Common myeloid progenitor, CD34-positive (primary cell): ENCODE measurements around the gene PELI2.
A peak's percentile ranks its signal among the peaks of the same experiment; 100 is the strongest.

Experiments
- CTCF ChIA-PET: fragments of 350-600 bp; sonication (Branson Sonifier 250); formaldehyde crosslinking; loops from one replicate; lab custom pipeline; 2021; ENCODE audit warnings: antibody characterized with exemption; lab: Charles Lee
- POLR2A ChIA-PET: fragments of 350-600 bp; sonication (Branson Sonifier 250); formaldehyde crosslinking; loops from one replicate; lab custom pipeline; 2021; ENCODE audit warnings: antibody characterized with exemption; lab: Charles Lee
- DNase-seq, 3 donors: peaks; one replicate each; pipeline versions ENCODE4 v3.0.0 to v3.0.0-alpha.2; 2013
- H3K27ac ChIP-seq, 2 experiments: 1 replicate in 1 of 2; 2 replicates in 1 of 2; pipeline ENCODE4 v1.7.0; 2013; ENCODE audit warnings: inconsistent platforms in 2 of 2, low read length in 2 of 2, mild to moderate bottlenecking in 2 of 2, low read depth in 1 of 2, moderate library complexity in 1 of 2; ENCODE audit not compliant: severe bottlenecking in 2 of 2, insufficient read depth in 1 of 2, poor library complexity in 1 of 2
- H3K27me3 ChIP-seq, 5 experiments: replicated peaks in 2 of 5; 1 replicate in 3 of 5; 2 replicates in 2 of 5; pipeline versions ENCODE4 v1.6.1 to v1.7.0; 2013; ENCODE audit warnings: low read length in 4 of 5, mild to moderate bottlenecking in 2 of 5, moderate library complexity in 2 of 5, inconsistent platforms in 1 of 5; ENCODE audit not compliant: insufficient read depth in 5 of 5, control insufficient read depth in 4 of 5
- H3K36me3 ChIP-seq, 4 experiments: 1 replicate in 2 of 4; 2 replicates in 2 of 4; pipeline versions ENCODE4 v1.6.1 to v1.7.0; 2013; ENCODE audit warnings: low read length in 3 of 4, control low read depth in 1 of 4, mild to moderate bottlenecking in 1 of 4; ENCODE audit not compliant: control insufficient read depth in 4 of 4, insufficient read depth in 4 of 4
- H3K4me1 ChIP-seq, 4 experiments: 1 replicate in 3 of 4; 2 replicates in 1 of 4; pipeline versions ENCODE4 v1.6.1 to v1.7.1; 2013; ENCODE audit warnings: low read length in 3 of 4, mild to moderate bottlenecking in 3 of 4, control low read depth in 1 of 4, inconsistent platforms in 1 of 4, moderate library complexity in 1 of 4; ENCODE audit not compliant: control insufficient read depth in 4 of 4, insufficient read depth in 4 of 4; ENCODE audit errors: control extremely low read depth in 1 of 4
- H3K4me3 ChIP-seq, 7 experiments: 1 replicate in 4 of 7; 2 replicates in 3 of 7; pipeline versions ENCODE4 v1.5.1 to v1.7.0; 2013; ENCODE audit warnings: mild to moderate bottlenecking in 7 of 7, low read length in 6 of 7, moderate library complexity in 6 of 7, inconsistent platforms in 2 of 7, low read depth in 2 of 7, control low read depth in 1 of 7; ENCODE audit not compliant: insufficient read depth in 4 of 7, control insufficient read depth in 1 of 7; ENCODE audit errors: extremely low read depth in 1 of 7
- H3K9me3 ChIP-seq, 5 experiments: 1 replicate in 4 of 5; 2 replicates in 1 of 5; pipeline versions ENCODE4 v1.6.1 to v1.7.1; 2013; ENCODE audit warnings: low read length in 4 of 5, mild to moderate bottlenecking in 2 of 5, inconsistent platforms in 1 of 5, low read depth in 1 of 5, moderate library complexity in 1 of 5; ENCODE audit not compliant: control insufficient read depth in 4 of 5, insufficient read depth in 2 of 5; ENCODE audit errors: control extremely low read depth in 1 of 5
- WGBS: methylation state at CpG from one replicate; pipeline ENCODE4 v1.1.5; 2013; ENCODE audit not compliant: insufficient coverage; 5-methylcytosine and 5-hydroxymethylcytosine counted together

The PELI2 gene

DNA sequence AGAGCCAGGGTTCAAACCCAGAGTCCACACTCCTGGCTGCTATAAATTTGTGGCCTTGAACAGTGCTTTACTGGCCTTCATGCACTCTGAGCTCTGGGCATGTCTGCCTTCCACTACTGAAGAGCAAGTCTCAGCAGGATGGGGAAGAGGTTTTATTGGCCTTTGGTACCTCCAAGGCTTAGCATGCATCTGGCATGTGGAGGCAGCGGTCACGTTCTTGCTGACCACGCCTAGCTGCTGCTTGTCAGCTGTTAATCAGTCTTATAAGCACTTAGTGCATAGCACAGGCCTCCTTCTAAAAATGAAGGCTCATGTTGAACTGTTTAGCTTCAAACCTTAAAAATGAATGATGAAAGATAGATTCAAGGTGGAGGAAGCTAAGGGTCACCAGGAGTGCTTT is 177.5 kb downstream of the PELI2 start:
- Histone ChIP-seq H3K4me1 (no peaks in the 10 kb centered on the region), H3K9me3 (no peaks in the 10 kb centered on the region), H3K27ac (no peak overlapping the region), H3K27me3 (no peaks in the 10 kb centered on the region), H3K36me3 (peaks cover 27 to 37% (median 29%) of the 10 kb centered on the region in 4 experiments), H3K4me3 (no peak overlapping the region)
- ChIA-PET CTCF (interaction anchor here (1.4 to 2.3 kb wide), 3 partner anchors 14 to 45 kb away, joined by 3 to 6 read pairs (median 5); no protein-coding TSS in a partner anchor), POLR2A (no interaction called here)
- WGBS, result 96% methylated on average over 3 of the region's 3 CpGs
- DNase-seq, result no peak

DNA sequence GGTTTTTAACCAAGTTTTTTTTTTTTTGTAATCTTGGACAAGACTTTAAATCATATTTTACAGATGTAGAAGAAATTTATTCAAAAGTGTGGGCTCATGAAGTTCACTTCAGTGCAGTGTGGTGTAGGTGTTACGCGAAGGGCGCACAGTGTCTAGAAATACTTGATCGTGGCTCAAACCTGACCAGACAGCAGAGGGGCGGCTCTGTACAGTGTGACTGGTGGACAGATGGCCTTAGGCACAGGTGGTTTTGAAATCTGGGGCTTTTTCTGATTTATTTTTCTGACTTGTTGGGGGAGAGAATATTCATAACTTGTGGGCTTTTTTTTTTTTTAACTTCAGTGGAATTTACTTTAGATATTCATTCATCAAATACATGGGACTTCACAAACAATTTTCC is 179.2 kb downstream of the PELI2 start:
- Histone ChIP-seq H3K27ac (no peak overlapping the region), H3K4me1 (no peaks in the 10 kb centered on the region), H3K9me3 (peaks cover 0 to under 1% (median 0%) of the 10 kb centered on the region in 5 experiments), H3K36me3 (peaks cover 14 to 27% (median 21%) of the 10 kb centered on the region in 4 experiments), H3K27me3 (no peaks in the 10 kb centered on the region), H3K4me3 (no peak overlapping the region)
- 100% methylated on average over 4 of the region's 5 CpGs for WGBS
- POLR2A ChIA-PET, result no interaction called here
- CTCF ChIA-PET, result no interaction called here
- DNase-seq, result no peak

DNA sequence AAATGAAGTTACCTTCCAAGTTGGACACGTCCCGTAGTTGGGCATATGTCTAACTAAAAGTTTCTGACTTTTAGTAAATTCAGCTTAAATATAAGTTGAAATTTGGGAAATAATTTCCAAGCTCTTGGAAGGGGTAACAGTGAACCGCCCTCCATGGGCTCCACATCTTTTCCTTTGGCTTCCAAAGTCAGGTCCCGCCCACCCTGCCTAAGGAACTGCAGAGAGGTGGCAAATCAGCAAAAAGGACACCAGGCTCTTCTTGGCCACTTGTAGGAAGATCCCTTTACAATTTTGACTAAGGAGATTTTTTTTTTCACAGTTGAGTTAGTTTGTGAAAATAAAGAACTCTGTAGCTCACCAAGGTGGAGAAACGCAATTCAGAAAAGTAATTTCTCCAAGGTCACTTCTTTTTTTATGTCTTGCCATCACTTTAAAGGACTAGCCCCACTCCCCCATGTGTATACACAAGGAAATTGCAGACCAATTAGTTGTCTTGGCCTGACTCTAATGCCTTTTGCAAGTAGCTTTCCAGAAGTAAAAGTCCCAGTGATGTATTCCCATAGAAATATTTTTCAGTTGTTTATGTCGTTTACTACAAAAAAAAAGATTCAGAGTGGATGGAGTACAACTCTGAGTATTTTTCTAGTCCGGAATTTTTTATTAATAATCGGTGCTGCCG is 181.2 kb downstream of the PELI2 start:
- Histone ChIP-seq H3K27me3 (no peaks in the 10 kb centered on the region), H3K4me1 (no peaks in the 10 kb centered on the region), H3K4me3 (no peak overlapping the region), H3K36me3 (peaks cover 14 to 25% (median 17%) of the 10 kb centered on the region in 4 experiments), H3K27ac (no peak overlapping the region), H3K9me3 (peaks cover 0 to 5% (median 0%) of the 10 kb centered on the region in 5 experiments)
- DNase-seq, result no peak
- WGBS, result 96% methylated on average over 4 of the region's 9 CpGs
- CTCF ChIA-PET, result interaction anchor here (1.0 to 1.7 kb wide), 3 partner anchors 13 to 41 kb away, joined by 3 to 10 read pairs (median 3); no protein-coding TSS in a partner anchor
- POLR2A ChIA-PET, result no interaction called here

DNA sequence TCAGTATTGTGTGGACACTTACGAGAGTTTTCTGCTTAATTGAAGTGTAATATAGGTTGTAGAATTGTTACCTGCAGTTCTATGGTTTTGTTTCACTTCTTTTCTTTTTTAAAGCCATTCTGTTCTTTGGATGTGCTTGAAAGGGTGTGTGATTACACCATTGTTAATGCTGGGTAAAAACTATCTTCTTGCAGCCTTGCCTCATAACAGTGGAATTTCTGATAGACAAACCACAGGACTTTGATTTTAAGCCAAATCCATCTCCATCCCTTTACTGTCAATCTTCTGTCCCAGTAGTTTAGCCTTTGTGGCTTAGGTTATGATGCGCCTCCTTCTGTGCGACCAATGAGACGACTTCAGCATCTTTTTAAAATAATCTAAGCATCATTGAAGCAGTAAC is 182.3 kb downstream of the PELI2 start:
- Histone ChIP-seq H3K4me1 (no peaks in the 10 kb centered on the region), H3K27me3 (no peaks in the 10 kb centered on the region), H3K4me3 (no peak overlapping the region), H3K36me3 (peaks cover 9 to 22% (median 12%) of the 10 kb centered on the region in 4 experiments), H3K27ac (no peak overlapping the region), H3K9me3 (peaks cover 0 to 8% (median 0%) of the 10 kb centered on the region in 5 experiments)
- ChIA-PET CTCF (no interaction called here), POLR2A (no interaction called here)
- DNase-seq, result no peak
- no CpG with 5 or more reads among the region's 4 CpGs for WGBS

DNA sequence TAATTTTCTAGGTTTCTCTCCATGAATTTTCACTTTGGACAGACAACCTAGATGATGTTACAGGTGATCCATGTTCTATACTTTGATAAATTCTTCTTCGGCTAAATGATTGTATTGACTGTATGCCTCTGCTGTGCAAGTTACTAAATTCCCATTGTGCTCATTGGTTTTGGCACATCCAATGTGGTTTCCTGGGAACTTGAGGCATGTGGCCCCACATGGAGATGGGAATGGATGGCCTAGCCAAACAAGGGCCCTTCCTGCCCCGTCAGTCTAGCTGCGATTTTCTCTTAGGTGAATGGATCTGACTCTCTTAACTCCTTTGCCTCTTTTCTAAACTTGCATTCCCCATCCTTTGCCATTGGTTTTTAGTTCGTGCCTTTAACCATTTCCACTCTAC is 186.2 kb downstream of the PELI2 start:
- Histone ChIP-seq H3K36me3 (peaks cover 0 to 10% (median 3%) of the 10 kb centered on the region in 4 experiments), H3K4me1 (peaks cover 0 to 2% (median 0%) of the 10 kb centered on the region in 4 experiments), H3K9me3 (peaks cover 0 to 8% (median 0%) of the 10 kb centered on the region in 5 experiments), H3K4me3 (no peak overlapping the region), H3K27me3 (no peaks in the 10 kb centered on the region), H3K27ac (no peak overlapping the region)
- DNase-seq, result no peak
- WGBS, result 100% methylated on average over 3 of the region's 4 CpGs
- ChIA-PET CTCF (interaction anchor here (1.0 to 1.7 kb wide), 3 partner anchors 9 to 15 kb away, joined by 3 to 6 read pairs (median 3); no protein-coding TSS in a partner anchor), POLR2A (interaction anchor here (0.8 kb wide), 1 partner anchor 1162 kb away, joined by 3 read pairs; no protein-coding TSS in a partner anchor)

DNA sequence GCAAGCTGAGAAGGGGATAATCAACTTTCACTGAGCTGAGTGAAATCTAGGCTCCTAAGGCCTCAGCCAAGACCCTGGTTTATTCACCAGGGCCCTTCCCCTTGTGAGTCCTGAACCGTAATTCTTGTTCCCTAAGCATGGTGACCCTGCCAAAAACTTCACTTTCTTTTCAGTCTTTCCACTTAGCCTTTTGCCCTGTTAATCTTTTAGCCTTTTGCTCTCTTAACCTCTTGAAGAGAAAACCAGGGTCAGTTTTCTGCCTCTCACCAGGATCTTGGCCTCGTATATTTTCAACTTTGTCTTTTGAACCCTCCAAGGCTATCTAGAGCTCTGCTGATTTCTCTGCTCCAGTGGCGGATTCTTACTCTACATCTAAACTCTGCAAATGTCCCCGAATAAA is 191.0 kb downstream of the PELI2 start:
- H3K9me3 ChIP-seq, result peaks cover 0 to 3% (median 0%) of the 10 kb centered on the region in 5 experiments
- H3K4me3 ChIP-seq, result no peak overlapping the region
- peaks cover 0 to 3% (median 0%) of the 10 kb centered on the region in 4 experiments for H3K36me3 ChIP-seq
- WGBS, result 100% methylated on average over 3 of the region's 4 CpGs
- no peak for DNase-seq
- peaks cover 8 to 18% (median 11%) of the 10 kb centered on the region in 4 experiments for H3K4me1 ChIP-seq
- CTCF ChIA-PET, result interaction anchor here (1.0 to 1.7 kb wide), 4 partner anchors 14 to 113 kb away, joined by 3 to 7 read pairs (median 3); no protein-coding TSS in a partner anchor
- POLR2A ChIA-PET, result no interaction called here
- H3K27ac ChIP-seq, result no peak overlapping the region
- no peaks in the 10 kb centered on the region for H3K27me3 ChIP-seq

DNA sequence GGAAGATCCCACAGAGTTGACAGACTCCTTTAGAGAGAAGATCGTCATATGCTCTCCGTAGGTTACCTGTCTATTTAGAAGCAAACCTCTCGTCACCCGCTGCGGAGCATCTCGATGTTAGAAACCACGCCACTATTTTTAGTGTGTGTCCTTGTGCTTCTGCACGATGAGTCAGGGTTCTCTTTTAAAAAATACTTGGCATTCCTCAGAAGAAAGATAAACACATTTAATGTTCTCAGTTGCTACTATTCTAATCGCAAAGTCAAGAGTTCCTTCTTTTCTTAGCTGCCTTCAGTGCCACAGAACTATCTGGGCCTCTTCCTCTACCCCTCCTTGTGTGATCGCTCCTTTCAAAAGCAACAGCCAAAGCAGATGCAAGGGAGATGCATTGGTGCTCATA is 192.4 kb downstream of the PELI2 start:
- H3K4me3 ChIP-seq, result peak overlapping the region in 2 of 7 experiments; percentile 25 to 33
- DNase-seq, result peak; percentile 50 to 90 (median 74)
- WGBS, result 26% methylated on average over 9 of the region's 10 CpGs
- POLR2A ChIA-PET, result no interaction called here
- H3K4me1 ChIP-seq, result peaks cover 8 to 18% (median 11%) of the 10 kb centered on the region in 4 experiments
- CTCF ChIA-PET, result interaction anchor here (0.9 kb wide), 1 partner anchor 32 kb away, joined by 3 read pairs; no protein-coding TSS in a partner anchor
- peak overlapping the region in 1 of 2 experiments; percentile 38 for H3K27ac ChIP-seq
- H3K27me3 ChIP-seq, result no peaks in the 10 kb centered on the region
- no peaks in the 10 kb centered on the region for H3K36me3 ChIP-seq
- peaks cover 0 to 3% (median 0%) of the 10 kb centered on the region in 5 experiments for H3K9me3 ChIP-seq
